ENCODE data around the gene MBD5.

GRCh38 chr2:148490840-148491439 lies 470.0 kb downstream of the MBD5 start:
- TF ChIP-seq TCF12 (IDR thresholded peaks at IDR 0.05) (peak; percentile 62), REST (IDR thresholded peaks at IDR 0.05; ENCODE audit: low read depth, low read length) (no peak), MEF2A (IDR thresholded peaks at IDR 0.05; ENCODE audit: borderline replicate concordance, low read depth) (no peak), CTCF (IDR thresholded peaks at IDR 0.05) (no peak), SIN3A (IDR thresholded peaks at IDR 0.05; ENCODE audit: borderline replicate concordance, low read depth, low read length) (no peak), RFX5 (IDR thresholded peaks at IDR 0.05; ENCODE audit: low read length) (no peak), POLR2AphosphoS5 (IDR thresholded peaks at IDR 0.05; ENCODE audit: low read depth, low read length) (peak; percentile 53; the same call in 1 of the 2 replicates), ELF1 (IDR thresholded peaks at IDR 0.05) (no peak), TEAD4 (IDR thresholded peaks at IDR 0.05; ENCODE audit: borderline replicate concordance, insufficient read depth) (no peak; the same call in 1 of the 2 replicates), EZH2phosphoT487 (IDR thresholded peaks at IDR 0.05; ENCODE audit: borderline replicate concordance, low read depth) (no peak), PBX3 (IDR thresholded peaks at IDR 0.05) (no peak), EP300 (IDR thresholded peaks at IDR 0.05; ENCODE audit: borderline replicate concordance in 1 of 2, low read depth in 1 of 2, low read length in 1 of 2) (peak in 1 of 2 experiments; percentile 55; a peak in 1 of 4 replicates)

Data from SK-N-SH (cell line).